OCI-M1 (cell line): ENCODE measurements around the gene FAAP20.

Experiments used
- DNase-seq: peaks from one replicate; lab custom pipeline; 2025; lab: John Stamatoyannopoulos, UW

Gene FAAP20

GRCh38 chr1:2178875-2179274 lies 15.7 kb downstream of the FAAP20 start:
- DNase-seq = no peak

- DNase-seq = no peak
Measured at GRCh38 chr1:2177946-2178538, 16.5 kb downstream of the FAAP20 start.

GRCh38 chr1:2177541-2177940 lies 17.0 kb downstream of the FAAP20 start:
- DNase-seq = no peak

GRCh38 chr1:2176615-2177014 lies 18.0 kb downstream of the FAAP20 start:
- DNase-seq = no peak

GRCh38 chr1:2175681-2176454 lies 18.7 kb downstream of the FAAP20 start:
- DNase-seq = no peak

- no peak for DNase-seq
Measured at GRCh38 chr1:2175055-2175414, 19.5 kb downstream of the FAAP20 start.

- peak; percentile 42 for DNase-seq
Measured at GRCh38 chr1:2174348-2175054, 20.1 kb downstream of the FAAP20 start.

GRCh38 chr1:2173546-2174347 lies 20.8 kb downstream of the FAAP20 start:
- no peak for DNase-seq

GRCh38 chr1:2172551-2173146 lies 21.9 kb downstream of the FAAP20 start:
- DNase-seq = no peak

- no peak for DNase-seq
Measured at GRCh38 chr1:2172012-2172411, 22.6 kb downstream of the FAAP20 start.

- DNase-seq = no peak
Measured at GRCh38 chr1:2170211-2170610, 24.4 kb downstream of the FAAP20 start.

GRCh38 chr1:2169200-2169836 lies 25.3 kb downstream of the FAAP20 start:
- DNase-seq = no peak

- DNase-seq = no peak
Measured at GRCh38 chr1:2168535-2168934, 26.0 kb downstream of the FAAP20 start.

GRCh38 chr1:2168090-2168489 lies 26.5 kb downstream of the FAAP20 start:
- no peak for DNase-seq

GRCh38 chr1:2166695-2167094 lies 27.9 kb downstream of the FAAP20 start:
- no peak for DNase-seq

GRCh38 chr1:2166254-2166653 lies 28.3 kb downstream of the FAAP20 start:
- DNase-seq = no peak

- no peak for DNase-seq
Measured at GRCh38 chr1:2165646-2166045, 28.9 kb downstream of the FAAP20 start.

- peak; percentile 6 for DNase-seq
Measured at GRCh38 chr1:2163205-2163604, 31.4 kb downstream of the FAAP20 start.

- DNase-seq = no peak
Measured at GRCh38 chr1:2160451-2161300, 33.9 kb downstream of the FAAP20 start.

- DNase-seq = no peak
Measured at GRCh38 chr1:2159124-2159523, 35.4 kb downstream of the FAAP20 start.

- no peak for DNase-seq
Measured at GRCh38 chr1:2158272-2158671, 36.3 kb downstream of the FAAP20 start.
